ENCODE results near the gene USP40.

The USP40 gene

GRCh38 chr2:233497692-233498091 lies 68.9 kb downstream of the USP40 start:
- DNase-seq (ENCODE audit: low read depth in 2 of 2), result no peak

DNA sequence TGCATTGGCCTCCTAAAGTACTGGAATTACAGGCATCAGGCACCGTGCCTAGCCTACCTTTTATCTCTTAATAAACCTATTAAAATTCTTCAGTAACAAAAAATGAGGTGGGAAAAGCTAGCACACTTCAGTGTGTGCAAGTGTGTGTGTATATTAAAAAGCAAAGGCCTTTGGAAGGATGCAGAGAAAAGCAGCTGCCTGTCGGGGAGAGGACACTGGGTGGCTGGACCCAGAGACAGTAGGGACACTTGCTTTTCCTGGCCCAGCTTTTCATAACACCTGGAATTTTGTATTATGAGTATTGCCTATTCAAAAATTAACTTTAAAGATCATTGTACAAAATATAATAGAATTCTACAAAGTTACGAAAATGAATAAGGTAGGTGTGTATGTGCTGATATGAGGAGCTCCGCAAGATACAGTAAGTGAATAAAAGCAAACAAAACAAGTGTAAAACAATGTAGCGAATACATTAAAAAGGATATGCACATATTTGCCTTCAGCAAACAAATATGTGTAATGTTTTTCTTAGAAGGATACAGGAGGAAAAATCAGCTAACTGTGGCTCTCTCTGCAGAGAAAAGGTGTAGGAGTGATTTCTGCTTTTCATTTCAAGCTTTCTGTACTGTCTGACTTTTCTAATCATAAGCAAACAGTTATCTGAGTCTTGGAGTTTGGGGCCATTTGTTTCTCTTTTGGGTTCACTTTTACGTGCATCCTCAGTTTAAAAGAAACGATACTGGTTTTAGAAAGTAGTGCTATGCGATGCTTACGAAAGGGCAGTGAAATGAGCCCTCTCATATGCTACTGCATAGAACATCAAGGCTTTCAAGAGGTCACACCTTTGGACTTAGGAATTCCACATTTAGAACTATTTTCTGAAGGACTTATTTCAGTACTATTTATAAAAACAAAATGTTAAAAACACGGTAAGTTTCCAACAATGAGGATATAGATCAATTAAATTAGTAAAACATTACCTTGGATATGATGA lies 70.8 kb downstream of the USP40 start:
- no peak for DNase-seq (ENCODE audit: low read depth in 2 of 2)

DNA sequence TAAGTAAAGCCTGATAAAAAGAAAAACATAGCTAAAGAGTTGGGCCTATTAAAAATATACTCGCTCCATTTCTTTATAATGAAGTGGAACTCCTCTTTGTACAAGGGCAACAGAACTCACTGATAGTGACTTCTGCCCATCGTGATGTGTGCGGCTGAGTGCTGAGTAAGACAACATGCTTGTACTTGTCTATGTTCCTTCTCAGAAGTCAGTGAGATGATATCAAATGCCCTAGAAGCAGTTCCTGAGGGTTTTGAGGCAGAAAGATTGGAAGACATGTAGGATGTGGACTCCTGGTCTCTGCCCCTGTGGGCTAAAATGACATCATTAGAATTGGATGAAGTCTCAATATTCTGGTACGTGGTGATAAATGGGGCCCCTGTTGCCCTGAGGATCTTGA lies 73.8 kb downstream of the USP40 start:
- no peak for DNase-seq (ENCODE audit: low read depth in 2 of 2)

DNA sequence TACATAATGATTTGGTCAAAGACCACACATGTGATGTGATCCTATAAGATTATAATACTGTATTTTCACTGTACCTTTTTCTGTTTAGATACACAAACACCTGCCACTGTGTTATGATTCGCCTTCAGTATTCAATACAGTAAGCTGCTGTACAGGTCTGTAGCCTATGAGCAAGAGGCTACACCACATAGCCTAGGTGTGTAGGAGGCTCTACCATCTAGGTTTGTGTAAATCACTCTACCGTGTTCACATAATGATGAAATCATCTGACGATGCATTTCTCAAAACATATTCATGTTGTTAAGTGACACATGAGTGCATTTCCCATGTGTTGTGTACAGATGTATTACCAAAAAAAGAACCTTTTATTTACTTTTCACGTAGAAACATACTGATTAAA lies 74.5 kb downstream of the USP40 start:
- no peak for DNase-seq (ENCODE audit: low read depth in 2 of 2)

DNA sequence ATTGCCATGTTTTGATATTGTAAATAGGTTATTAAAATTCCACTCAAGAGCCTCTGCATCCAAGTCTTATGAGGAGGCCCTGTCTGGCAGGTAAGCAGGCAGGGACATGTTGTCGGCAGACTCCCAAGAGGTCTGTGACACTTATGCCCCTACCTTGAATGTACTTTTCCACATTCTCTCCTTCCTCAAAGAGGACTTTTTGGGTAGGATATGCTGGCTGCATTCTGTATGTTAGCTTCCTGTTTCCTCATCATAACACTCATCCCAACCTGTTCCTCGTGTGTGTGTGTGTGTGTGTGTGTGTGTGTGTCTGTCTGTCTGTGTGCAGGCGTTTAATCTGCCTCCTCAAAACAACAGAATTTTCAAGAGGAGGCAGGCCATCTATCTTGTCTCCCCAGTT lies 75.3 kb downstream of the USP40 start:
- DNase-seq (ENCODE audit: low read depth in 2 of 2), result no peak

DNA sequence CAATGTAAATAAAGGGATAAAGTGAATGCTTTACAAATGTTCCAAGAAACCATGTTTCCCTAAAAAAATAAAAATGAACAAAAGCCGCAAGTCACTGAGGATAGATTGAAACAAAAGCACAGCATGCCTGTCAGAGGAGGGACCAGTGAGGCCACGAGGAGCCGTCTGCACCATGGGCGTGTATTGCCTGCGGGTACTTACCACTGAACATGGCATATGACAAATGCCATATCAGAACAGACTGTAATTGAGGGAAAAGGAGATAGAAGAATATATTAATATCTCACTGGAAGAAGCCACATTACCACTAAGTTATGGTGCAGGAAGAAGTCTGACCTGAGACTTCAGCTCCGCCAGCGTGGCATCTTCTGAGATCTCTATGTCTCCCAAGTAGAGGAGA lies 75.8 kb downstream of the USP40 start:
- no peak for DNase-seq (ENCODE audit: low read depth in 2 of 2)

GRCh38 chr2:233489666-233490065 lies 76.9 kb downstream of the USP40 start:
- DNase-seq (ENCODE audit: low read depth in 2 of 2), result no peak

DNA sequence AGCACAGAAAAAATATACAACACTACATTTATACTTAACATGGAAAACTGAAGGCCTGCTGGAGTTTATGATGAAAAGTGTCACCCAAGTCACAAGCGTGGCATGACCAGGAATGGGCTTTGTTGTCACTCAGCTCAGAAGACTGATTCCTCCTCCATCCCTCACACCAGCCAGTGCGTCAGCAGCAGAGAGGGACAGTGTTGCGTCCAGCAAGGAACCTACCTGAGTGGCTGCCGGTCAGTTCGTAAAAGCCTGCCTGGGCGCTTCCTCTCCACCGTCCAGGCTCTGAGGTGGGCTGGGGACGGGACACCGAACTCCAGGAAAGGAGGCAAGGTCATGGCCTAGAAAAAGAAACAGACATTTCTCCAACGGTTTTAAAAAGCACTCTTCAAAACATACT lies 77.4 kb downstream of the USP40 start:
- DNase-seq (ENCODE audit: low read depth in 2 of 2), result no peak

GRCh38 chr2:233487748-233488345 lies 78.7 kb downstream of the USP40 start:
- no peak for DNase-seq (ENCODE audit: low read depth in 2 of 2)

GRCh38 chr2:233486778-233487552 lies 79.6 kb downstream of the USP40 start:
- no peak for DNase-seq (ENCODE audit: low read depth in 2 of 2)

DNA sequence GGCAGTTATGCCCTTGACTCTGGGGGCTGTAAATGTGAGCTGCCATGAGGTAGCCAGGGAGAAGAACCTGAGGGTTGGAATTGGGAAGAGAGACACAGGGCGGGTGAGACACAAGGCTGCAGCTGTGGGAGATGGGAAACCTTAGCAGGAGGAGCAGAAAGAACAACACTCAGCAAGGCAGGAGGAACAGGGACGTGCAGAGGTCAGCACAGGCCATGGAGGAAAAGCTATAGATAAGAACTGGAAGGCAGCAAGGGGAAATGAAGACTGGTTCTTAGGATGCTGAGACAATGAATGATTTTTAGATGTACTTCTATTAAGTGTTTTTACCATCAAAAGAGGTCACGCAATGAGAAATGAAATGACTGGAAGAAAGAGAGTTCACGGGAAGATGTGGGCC lies 80.2 kb downstream of the USP40 start:
- DNase-seq (ENCODE audit: low read depth in 2 of 2), result no peak

GRCh38 chr2:233485726-233486125 lies 80.9 kb downstream of the USP40 start:
- DNase-seq (ENCODE audit: low read depth in 2 of 2), result no peak

GRCh38 chr2:233482616-233483015 lies 84.0 kb downstream of the USP40 start:
- no peak for DNase-seq (ENCODE audit: low read depth in 2 of 2)

DNA sequence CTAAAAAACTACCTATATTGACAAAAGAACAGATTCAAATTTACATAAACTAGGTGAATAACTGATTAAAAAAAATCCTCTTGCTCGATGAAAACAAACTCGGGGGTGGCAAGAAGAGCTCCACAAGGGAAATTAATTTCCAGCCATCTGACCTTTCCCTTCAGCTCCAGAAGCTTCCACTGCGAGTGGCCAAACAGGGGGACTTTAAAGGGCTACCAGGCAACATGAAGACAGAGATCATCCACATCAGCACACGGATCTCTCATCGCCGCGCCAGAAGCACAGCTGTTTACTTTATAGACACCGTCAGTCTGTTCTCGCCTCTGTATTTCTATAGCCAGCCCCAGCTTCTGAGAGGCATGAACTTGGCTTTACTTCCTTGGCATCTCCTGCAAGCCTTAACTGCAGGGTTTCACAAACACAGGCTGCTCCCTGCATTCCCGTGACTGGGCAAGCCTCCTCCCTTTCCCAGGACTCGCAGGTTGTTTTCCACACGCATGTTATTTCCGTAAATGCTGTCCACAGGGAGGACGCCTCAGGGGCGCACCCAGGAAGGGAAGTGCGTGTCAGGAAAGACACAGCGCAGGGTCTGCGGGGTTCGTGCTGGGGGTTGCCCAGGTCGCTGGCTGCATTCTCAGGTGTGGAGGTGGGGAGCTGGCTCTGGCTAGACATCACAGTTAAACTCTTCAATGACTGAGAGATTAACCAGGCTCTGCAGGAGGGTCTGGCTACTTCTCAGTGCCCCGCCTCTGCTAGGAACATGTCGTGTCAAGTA lies 85.0 kb downstream of the USP40 start:
- no peak for DNase-seq (ENCODE audit: low read depth in 2 of 2)

DNA sequence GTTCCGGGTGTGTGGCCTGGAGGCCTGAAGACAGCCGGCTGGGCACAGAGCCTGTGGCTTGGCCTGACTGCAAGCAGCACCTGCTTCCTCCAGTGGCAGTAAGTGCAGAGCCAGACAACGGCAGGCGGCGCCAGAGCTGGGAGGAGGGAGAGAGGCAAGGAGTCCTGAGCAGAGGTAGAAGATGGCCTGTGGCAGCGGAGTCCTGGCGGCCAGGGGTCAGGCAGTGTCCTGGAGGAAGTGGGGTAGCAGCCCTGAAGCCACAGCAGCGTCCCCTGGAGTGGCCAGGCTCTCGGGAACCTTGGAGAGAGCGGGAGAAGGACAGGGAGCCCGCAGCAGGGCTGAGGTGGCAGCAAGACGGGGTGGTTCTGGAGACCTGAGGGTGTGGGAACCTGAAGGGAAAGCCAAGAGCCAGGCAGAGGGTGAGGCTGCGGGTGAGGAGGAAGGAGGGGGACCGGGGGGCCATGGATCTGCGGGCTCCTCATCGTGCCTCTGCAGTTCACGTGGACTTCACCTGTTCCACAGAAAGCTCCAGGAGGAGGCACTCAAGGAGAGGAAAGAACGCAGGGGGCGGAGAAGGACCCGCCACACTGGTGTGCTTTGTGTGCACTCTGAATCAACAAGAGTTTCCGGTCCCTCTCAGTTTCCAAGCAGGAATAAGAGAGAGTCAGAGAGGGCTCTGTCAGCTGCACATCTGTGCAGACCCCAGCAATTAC lies 85.9 kb downstream of the USP40 start:
- no peak for DNase-seq (ENCODE audit: low read depth in 2 of 2)

- no peak for DNase-seq (ENCODE audit: low read depth in 2 of 2)
Measured at GRCh38 chr2:233479616-233480489, 86.7 kb downstream of the USP40 start.

DNA sequence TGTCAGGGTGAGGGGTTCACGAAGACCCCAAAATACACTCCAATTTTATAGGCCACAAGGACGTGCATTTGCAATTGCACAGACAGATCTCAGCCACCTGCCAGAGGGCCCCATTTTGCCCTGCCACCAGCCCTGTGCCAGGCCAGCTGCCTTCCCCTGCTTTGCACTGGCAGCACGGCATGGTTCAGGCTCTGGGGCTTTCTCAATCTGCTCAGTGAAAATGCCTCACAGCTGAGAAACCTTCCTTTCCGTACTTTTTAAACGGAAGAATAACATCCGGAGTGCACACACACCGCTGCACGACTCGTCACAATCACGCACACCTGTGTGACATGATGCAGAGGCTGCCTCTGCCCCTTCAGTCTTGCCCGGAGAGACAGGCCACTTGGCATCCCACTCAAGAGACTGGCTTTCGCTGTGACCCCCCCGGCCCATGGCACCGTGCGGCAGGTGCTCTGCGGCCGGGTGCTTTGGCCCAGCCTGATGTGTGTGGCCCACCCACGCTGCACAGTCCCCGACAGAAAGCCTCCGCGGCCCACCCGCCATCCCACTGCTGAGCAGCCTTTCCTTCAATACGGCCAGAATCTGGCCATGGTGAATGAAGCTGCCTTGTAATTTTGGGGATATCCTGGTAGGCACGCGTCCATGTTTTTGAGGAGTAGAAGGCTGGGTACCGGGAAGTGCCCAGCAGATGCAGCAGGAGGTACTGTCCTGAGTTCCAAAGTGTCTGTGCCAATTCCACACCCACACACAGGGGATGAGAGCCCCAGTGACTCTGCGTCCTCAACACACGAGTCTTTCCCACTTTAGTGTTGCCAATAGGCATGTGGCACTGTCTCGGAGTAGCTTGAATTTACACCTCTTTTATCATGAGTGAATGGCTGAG lies 88.8 kb downstream of the USP40 start:
- no peak for DNase-seq (ENCODE audit: low read depth in 2 of 2)

DNA sequence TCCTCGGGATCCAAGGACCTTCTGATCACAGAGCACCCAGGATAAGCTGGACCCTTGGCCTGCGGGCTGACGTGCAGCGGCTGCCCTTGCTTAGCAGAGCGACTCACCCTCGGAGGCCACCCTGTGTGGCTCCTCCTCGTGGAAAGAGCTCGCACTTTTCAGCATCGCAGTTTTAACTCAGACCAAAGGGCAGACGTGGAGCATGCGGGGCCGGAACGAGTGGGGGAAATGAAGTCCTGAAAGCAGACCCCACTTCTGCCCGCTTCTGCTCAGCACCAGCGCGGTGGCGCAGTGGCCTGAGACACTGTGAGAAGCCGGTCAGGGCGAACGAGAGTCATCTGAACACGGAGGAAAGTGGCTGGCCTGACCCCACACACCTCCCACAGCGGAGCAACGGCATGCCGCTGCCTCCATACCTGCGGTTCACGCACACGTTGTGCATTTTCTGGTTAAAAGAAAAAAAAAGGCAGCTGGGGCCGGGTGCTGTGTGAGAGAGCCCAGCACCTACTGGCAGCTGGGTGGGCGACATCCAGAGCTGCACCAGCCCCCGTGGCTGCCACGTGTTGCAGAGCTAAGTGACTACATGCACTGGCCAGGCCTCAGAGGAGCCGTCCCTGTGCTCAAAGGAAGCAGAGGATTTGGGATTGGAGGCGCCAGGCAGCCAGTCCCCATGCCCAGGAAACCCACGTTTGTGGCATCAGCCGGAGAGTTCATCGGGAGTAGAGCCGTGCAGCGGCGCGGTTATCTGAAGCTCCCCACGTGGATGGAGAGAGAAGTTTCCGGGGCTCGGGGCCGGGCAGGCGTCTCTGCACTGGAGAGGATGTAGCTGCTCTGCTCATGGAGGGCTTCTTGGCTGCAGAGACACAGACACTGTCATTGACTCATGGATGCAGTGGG lies 89.7 kb downstream of the USP40 start:
- DNase-seq (ENCODE audit: low read depth in 2 of 2), result no peak
